HG03108 (cell line): Measurements from ENCODE around the gene MET.
"Not testable (repeated sequence)": the region's sequence is repeated elsewhere in the genome, so short reads cannot be mapped to it uniquely, and the experiment has no call there.

Experiments used
- ATAC-seq: cut with Tn5 transposase; IDR thresholded peaks from one replicate; pipeline ENCODE4 v1.9.1; 2021; ENCODE audit warnings: moderate library complexity; ENCODE audit not compliant: unreplicated experiment

Gene MET

DNA sequence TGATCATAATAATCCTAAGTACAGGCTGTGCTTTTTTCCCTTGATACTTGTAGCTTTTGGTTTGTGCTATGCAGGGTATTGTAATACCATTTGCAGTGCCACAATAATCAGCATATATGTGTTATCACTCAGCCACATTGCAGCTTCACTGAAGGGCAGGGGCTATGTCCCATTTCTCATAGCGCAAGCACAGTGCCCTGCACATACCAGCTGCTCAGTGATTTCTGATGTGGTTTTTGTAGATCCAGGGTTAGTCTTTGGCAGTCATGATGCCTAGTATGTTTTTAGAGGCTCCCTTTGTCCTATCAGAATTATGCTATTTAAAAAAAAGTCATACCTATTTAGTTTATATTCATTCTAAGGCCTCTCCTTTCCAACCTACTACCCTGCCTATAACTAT lies 25.8 kb downstream of the MET start:
- ATAC-seq: no peak

DNA sequence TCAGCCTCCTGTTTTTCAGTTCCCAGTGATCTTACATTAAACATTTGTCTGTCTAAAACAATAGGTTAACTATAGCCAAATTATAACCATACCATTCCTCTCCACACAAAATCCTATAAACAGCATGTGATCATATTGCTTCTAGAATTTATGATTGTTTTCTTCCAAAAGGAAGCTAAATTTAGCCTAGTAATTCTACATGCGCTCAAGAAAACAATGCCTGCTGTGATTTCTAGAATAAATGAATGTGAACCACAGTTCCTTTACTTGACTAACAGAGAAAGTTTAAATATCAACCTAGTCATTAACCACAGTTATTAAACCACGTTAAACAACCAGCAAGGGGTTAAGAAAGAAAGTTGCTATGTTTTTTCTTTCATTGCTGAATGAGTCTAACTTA lies 26.4 kb downstream of the MET start:
- no peak for ATAC-seq

DNA sequence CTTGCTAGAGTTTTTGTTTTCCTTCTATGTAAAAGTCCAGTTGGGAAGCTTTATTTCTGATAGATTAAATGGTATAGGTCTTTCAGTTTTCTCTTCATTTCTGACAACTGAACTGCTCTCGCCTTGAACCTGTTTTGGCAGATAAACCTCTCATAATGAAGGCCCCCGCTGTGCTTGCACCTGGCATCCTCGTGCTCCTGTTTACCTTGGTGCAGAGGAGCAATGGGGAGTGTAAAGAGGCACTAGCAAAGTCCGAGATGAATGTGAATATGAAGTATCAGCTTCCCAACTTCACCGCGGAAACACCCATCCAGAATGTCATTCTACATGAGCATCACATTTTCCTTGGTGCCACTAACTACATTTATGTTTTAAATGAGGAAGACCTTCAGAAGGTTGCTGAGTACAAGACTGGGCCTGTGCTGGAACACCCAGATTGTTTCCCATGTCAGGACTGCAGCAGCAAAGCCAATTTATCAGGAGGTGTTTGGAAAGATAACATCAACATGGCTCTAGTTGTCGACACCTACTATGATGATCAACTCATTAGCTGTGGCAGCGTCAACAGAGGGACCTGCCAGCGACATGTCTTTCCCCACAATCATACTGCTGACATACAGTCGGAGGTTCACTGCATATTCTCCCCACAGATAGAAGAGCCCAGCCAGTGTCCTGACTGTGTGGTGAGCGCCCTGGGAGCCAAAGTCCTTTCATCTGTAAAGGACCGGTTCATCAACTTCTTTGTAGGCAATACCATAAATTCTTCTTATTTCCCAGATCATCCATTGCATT lies 27.1 kb downstream of the MET start:
- ATAC-seq: no peak

DNA sequence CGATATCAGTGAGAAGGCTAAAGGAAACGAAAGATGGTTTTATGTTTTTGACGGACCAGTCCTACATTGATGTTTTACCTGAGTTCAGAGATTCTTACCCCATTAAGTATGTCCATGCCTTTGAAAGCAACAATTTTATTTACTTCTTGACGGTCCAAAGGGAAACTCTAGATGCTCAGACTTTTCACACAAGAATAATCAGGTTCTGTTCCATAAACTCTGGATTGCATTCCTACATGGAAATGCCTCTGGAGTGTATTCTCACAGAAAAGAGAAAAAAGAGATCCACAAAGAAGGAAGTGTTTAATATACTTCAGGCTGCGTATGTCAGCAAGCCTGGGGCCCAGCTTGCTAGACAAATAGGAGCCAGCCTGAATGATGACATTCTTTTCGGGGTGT lies 27.7 kb downstream of the MET start:
- ATAC-seq: no peak

DNA sequence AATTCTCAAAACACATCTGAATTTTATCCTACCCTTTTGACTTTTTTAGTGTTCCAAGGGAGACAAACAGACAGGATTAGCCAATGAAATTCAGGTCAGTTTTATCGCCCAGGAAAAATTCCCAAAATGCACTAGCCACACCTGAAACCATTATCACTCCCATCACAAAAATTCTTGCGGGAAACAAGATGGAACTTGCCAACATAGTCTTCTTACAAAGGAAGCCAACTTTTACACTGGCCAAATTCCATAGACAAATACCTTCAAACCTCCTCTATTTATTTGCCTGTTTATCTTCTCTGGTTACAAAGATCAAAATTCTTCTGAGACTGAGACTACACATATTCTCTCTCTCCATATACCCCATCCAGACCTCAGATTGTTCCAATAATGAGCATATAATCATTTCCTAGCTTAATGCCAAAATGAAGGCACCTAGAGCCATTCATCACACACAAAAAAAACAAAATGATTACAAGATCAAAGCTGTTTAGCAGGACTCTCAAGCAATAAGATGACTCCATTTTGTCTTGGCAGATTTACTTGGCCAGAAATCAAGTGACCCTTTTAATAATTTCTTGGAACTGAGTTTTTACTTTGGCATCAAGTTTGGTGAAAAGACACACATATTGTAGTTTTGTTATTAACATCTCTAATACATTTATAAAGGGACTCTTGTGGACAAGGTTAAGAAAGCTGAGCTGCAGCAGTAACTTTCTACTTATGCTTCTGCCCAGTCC lies 30.2 kb downstream of the MET start:
- no peak for ATAC-seq

DNA sequence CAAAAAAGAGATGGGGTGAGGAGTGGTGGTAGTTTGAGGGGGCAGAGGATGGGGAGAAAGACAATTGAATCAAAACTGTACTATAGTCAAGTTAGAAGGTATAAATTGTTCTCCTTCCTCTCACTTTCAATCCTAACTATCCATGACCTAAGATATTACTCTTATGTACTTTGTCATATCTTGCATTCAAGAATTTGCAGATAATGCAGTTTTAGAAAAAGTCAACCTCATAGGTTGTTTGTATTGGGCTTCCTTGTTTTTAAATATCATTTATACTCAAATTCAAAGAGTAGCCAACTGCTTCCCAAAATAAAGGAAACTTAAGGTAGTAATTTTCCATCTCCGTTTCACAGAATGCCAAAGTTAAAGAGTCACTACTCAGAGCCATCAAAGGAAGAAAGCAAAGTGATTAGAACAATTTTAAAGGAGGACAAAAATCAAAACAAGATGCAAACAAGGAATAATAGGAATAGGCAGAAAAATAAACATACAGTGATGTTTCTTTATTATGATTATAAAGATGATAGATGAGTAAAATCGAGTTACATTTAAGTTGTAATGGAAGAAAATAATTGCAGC lies 32.7 kb downstream of the MET start:
- ATAC-seq: no peak

DNA sequence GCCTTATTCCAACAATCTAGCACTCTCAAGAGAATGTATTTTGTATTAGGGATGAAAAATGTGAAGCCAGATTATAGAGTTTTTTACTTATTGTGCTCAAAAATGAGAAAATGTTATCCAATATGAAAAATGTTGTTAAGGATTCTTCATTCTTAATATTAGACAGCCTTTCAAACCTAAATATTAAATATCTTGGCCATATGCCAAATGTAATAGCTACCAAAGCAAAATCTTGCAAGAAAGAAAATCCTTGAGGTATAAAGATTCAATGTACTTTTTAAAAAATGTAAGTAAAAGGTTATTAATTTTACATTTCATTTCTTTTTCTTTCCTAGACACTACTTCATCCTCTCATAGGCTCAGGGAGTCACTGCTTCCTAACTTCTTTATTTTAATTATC lies 33.4 kb downstream of the MET start:
- ATAC-seq: no peak

DNA sequence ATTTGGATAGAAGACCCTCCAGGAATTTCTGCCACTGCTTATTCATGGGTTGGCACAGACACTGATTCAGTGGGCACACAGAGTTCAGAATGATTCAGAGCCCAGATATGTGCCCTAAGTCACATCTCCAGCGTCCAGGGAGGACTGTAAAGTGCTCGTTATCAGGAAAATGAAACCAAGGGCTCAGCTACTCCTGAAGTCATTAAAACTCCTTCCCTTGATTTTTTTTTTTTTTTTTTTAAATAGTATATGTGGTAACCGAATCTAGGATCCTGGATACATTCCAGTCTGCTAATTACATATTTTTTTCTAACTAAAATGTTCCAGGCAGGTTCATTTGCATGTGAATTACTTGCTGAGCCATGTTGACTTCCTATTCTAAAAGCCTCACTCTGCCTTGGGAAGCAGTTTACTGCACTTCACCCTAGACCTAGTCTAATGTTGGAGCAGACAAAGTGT lies 34.7 kb downstream of the MET start:
- no peak for ATAC-seq

DNA sequence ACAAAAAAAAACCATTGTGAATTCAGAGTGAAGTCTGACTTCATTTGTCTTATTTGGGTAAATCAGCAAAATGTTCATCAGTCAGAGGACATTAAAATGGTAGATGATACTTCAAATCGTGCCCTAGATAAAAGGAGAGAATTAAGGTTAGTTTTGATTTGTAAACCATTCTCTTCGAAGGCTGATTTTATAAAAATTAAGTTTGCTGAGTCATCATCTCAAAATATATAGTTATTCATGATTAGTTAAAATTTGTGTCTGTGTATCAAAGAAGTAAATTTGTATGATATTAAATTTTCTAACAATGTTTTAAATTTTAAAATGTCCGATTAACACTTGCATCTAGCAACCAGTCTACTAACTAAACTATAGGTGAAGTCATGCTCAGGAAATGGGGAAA lies 35.3 kb downstream of the MET start:
- no peak for ATAC-seq

DNA sequence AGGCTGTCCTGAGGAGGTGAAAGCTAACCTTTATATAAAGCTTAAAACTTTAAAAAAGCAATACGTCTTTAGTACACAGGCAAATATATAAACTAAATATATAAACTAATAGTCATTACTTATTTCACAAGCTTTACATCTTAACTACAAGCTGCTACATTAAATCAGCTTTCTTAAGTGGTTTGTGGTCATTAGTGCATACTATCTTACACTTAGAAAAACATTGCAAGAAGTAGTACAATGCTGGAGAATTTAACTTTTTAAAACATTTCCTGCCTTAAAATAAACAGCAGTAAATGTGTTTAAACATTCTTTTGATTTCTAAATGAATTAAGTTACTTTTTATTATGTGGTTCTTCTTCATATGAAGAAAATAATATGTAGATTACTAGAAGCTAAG lies 36.3 kb downstream of the MET start:
- ATAC-seq: no peak

DNA sequence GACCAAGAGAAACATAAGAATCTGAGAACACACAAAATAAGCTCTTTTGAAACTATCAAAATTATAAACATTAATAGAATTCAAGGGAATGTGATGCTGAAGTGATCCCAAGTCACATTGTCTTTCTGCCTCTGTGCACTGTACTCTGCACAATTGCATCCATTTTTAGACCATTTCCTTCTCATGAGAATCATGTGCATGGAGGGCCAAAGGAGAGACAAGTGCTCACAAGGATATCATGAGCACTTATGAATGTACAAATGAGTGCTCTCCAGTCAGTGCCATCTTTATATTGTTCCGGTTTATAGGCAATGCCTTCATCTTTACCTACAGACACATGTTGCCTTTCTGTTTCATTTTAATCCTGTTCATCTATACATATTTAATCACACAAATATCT lies 36.9 kb downstream of the MET start:
- ATAC-seq: no peak

DNA sequence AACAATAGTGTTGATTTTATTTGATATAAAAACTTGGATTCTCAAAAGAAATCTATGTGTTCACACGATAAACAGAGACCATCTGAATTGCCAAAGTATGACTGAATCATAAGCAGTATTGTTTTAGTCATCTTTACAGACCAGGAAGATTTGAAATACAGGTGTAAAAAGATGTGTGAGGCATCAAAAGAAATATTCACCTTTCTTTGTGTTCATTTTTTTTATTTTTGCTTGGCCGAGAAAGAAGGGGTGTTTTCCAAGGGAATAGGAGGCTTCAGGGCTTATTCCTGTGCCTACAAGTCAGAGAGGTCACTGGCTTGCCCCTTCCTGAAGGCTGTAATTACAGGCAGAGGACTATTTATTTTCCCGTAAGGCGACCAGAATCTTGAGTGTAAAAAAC lies 37.3 kb downstream of the MET start:
- ATAC-seq: no peak

DNA sequence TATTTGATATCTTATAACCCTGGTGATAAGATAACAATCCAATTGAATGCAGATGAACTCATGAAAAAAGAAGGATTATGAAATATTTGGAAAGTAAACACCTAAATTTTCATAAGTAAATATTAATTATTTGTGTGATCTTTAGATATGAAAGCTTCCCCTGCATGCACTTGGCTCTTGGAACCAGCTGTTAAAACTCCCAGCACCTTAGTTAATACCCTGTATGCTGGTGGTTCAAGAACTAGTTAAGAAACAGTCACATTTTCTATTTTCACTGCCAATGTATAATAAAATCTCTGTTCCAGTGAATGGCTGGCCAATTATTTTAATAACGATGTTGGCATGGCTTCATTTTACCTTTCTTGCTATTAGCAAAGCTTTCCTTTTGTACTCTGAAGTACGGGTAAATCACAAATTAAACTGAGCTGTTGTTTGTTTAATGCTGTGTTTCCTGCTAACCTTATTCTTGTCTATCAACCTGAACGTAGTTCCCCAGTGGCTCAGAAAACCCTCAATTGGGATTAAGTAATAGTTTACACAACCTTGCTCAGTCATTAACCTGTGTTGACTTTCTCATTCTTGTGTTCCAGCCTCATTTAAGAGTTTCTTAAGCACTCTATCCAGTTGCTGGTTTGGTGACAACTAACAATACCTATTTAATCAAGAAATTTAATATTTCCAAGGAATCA lies 38.9 kb downstream of the MET start:
- ATAC-seq: no peak

DNA sequence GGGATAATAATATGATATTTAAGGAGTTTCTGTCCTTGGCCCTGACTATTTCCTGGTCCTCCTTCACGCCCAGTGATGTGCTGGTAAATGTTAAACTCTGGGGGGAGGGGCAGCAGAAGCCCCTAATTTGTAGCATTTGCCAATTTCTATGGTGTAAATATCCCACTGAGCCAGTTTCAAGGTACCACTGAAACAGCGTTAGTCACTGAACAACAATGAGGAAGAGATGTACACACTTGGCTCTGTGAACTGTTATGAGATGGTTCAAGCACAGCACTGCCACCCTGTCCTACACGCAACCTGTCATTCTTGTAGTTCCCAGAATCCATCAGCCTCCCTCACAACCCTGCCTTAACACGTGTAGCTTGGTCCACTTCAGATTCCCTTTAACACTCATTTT lies 39.8 kb downstream of the MET start:
- no peak for ATAC-seq

DNA sequence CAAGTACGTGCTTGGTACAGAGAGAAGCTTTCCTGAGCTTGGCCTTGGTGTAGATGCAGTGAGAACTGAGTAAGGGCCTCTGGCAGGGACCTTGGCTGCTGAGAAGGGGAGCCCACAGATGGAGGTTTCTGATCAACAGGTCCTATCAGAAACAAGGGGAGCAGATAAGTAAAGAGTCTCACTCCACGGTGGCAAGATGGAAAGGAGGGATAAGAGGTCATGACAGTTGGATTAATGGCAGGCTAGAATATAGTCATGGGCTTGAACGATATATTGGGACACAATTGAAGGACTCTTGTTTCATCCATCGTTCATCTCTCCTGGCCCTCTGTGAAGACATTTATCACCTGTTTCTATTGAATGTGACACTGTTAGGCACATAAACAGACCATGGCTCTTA lies 41.5 kb downstream of the MET start:
- no peak for ATAC-seq

DNA sequence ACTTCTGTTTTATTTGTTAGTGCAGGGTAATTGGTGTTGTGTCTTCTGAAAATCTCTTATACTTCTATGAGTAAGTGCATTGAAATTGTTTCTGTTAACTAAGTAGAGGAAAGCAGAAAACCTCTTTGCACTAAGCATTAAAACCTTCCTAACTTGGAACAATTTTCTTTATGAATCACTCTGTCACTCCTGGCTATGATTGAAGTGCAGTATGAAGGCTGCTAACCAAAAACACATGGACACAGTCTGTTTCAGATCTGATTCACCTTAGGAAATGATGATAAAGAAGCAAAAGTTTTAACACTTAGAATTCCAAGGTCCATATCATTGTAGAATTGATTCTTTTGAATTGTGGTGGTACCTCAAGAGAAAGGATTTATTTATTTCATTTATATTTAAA lies 41.9 kb downstream of the MET start:
- no peak for ATAC-seq

DNA sequence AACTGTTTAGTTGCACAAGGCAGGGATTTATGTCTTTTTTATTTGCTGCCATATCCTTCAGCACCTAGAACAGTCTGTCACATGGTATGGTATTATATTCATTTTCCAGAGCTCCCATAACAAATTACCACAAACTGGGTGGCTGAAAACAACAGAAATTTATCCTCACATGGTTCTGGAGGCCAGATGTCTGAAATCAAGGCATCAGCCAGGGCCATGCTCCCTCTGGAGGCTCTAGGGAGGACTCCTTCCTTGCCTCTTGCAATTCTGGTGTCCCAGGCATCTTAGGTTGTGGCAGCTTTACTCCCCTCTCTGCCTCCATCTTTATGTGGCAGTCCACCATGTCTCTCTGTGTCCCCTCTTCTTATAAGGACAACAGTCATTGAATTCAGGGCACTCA lies 43.1 kb downstream of the MET start:
- ATAC-seq: no peak

DNA sequence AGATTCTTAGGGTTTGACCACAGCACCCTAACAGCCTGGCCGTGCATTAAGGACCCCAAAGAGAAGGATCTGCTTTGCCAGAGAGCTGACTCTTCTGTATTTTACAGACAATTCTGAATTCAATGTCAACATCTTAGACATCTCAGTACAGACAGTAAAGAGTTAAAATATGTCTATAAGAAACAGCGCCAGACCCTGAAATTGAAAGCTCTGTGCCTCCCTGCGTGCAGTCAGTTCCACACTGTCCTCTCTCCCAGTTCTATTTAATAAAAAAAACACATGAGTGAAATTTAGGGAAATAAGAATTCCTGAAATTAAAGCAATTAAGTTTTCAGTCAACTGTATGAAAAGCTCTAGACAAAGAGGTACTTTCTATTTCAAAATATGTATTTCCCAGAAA lies 45.1 kb downstream of the MET start:
- no peak for ATAC-seq

DNA sequence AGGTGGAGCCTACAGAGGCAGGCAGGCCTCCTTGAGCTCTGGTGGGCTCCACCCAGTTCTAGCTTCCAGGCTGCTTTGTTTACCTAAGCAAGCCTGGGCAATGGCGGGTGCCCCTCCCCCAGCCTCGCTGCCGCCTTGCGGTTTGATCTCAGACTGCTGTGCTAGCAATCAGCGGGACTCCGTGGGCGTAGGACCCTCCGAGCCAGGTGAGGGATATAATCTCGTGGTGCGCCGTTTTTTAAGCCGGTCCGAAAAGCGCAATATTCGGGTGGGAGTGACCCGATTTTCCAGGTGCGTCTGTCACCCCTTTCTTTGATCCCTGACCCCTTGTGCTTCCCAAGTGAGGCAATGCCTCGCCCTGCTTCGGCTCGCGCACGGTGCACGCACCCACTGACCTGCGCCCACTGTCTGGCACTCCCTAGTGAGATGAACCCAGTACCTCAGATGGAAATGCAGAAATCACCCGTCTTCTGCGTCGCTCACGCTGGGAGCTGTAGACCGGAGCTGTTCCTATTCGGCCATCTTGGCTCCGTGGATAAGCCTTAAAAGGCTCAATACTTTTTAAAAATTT lies 52.0 kb downstream of the MET start:
- not testable (repeated sequence) for ATAC-seq

DNA sequence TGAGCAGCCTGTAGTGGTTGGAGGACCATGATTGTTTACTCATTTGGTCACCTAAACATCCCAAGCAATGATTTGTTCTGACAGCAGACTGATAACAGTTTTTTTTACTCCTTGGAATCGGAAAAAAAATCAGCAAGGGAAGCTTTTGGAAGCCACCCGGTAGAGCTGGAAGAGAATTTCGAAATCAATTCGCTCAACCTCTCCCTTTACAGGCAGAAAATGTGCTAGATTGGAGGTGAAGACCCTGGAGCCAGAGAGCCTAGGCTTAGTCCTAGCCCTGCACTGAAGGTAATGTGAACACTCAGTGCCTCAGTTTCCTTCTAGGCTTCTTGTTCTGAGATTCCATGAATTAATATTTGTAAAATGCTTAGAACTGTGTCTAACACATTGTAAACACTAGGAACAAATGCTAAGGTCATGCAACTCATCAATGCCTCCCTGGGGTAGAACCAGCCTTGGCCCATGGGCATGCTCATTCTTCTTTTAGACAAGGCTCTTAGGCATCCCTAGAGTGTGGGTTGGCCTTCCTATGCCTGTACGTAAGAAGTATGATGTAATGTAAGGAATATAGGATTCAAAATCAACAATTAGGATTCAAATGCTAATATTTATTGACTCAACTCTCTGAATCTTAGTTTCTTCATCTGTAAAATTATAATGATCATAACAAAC lies 52.7 kb downstream of the MET start:
- ATAC-seq: no peak

DNA sequence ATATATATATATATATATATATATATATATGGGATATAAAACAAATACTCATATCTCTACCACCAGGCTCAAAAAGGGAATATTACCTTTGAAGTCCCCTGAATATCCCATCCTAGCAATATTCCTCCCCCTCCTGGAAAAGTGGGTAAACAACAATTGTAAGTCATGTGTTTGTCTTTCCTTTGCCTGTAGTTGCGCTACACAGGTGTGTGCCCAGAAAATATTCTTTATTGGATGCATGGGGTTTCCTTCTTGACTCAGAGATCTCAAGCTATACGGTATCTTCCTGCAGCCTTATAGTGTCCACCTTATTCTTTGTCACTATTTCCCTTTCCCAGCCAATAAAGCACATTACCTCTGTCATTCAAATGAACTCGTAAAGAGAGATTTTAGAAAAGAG lies 54.2 kb downstream of the MET start:
- no peak for ATAC-seq
